D721Med (cell line): Measurements from ENCODE around the gene RNU7-1.

ENCODE experiments used
- DNase-seq: peaks from one replicate; pipeline ENCODE4 v3.0.0; 2011; ENCODE audit warnings: low spot score; ENCODE audit not compliant: insufficient read length
- FAIRE-seq: peaks from 2 replicates; lab custom pipeline; 2011; peaks lifted over from hg19 to GRCh38; lab: Jason Lieb, UNC
- CTCF ChIP-seq: IDR thresholded peaks from 2 replicates; pipeline ENCODE4 v1.5.1; 2012; ENCODE audit warnings: mild to moderate bottlenecking, control low read depth; ENCODE audit not compliant: insufficient read depth; ENCODE audit errors: missing control alignments

The RNU7-1 gene

DNA sequence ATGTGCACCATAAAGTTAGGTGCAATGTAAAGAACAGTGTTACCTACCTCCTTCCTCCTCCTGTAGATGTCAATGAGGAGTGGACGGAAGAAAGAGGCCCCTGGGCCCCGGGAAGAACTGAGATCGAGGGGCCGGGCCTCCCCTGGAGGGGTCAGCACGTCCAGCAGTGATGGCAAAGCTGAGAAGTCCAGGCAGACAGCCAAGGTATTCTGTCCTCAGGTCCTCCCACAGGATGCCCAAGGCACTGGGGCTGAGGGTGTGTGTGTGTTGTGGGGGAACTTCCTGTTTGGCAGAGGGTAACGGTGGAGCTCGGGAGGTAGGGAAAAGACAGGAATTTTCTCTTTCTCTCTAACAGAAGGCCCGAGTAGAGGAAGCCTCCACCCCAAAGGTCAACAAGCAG, 9.5 kb upstream of the RNU7-1 start:
- DNase-seq: no peak
- TF ChIP-seq CTCF: no peak
- FAIRE-seq: no peak

DNA sequence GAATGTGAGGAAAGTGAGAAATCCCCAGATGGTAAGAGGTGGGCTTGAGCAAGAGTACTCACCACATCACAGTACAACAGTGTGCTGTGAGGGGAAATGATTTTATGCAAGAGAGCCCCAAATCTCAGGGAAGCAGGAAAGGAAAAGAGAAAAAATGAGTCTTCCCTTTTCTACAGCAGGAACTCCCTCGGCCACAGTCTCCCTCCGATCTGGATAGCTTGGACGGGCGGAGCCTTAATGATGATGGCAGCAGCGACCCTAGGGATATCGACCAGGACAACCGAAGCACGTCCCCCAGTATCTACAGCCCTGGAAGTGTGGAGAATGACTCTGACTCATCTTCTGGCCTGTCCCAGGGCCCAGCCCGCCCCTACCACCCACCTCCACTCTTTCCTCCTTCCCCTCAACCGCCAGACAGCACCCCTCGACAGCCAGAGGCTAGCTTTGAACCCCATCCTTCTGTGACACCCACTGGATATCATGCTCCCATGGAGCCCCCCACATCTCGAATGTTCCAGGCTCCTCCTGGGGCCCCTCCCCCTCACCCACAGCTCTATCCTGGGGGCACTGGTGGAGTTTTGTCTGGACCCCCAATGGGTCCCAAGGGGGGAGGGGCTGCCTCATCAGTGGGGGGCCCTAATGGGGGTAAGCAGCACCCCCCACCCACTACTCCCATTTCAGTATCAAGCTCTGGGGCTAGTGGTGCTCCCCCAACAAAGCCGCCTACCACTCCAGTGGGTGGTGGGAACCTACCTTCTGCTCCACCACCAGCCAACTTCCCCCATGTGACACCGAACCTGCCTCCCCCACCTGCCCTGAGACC, 8.0 kb upstream of the RNU7-1 start:
- DNase-seq (no peak), FAIRE-seq (no peak)
- TF ChIP-seq CTCF: no peak

- DNase-seq (no peak), FAIRE-seq (no peak)
- TF ChIP-seq CTCF: no peak
Observed at GRCh38 chr12:6936194-6936635, 7.4 kb upstream of the RNU7-1 start.

DNA sequence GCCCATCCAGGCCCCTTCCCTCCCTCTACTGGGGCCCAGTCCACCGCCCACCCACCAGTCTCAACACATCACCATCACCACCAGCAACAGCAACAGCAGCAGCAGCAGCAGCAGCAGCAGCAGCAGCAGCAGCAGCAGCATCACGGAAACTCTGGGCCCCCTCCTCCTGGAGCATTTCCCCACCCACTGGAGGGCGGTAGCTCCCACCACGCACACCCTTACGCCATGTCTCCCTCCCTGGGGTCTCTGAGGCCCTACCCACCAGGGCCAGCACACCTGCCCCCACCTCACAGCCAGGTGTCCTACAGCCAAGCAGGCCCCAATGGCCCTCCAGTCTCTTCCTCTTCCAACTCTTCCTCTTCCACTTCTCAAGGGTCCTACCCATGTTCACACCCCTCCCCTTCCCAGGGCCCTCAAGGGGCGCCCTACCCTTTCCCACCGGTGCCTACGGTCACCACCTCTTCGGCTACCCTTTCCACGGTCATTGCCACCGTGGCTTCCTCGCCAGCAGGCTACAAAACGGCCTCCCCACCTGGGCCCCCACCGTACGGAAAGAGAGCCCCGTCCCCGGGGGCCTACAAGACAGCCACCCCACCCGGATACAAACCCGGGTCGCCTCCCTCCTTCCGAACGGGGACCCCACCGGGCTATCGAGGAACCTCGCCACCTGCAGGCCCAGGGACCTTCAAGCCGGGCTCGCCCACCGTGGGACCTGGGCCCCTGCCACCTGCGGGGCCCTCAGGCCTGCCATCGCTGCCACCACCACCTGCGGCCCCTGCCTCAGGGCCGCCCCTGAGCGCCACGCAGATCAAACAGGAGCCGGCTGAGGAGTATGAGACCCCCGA, 6.8 kb upstream of the RNU7-1 start:
- FAIRE-seq (no peak), DNase-seq (no peak)
- no peak for TF ChIP-seq CTCF

DNA sequence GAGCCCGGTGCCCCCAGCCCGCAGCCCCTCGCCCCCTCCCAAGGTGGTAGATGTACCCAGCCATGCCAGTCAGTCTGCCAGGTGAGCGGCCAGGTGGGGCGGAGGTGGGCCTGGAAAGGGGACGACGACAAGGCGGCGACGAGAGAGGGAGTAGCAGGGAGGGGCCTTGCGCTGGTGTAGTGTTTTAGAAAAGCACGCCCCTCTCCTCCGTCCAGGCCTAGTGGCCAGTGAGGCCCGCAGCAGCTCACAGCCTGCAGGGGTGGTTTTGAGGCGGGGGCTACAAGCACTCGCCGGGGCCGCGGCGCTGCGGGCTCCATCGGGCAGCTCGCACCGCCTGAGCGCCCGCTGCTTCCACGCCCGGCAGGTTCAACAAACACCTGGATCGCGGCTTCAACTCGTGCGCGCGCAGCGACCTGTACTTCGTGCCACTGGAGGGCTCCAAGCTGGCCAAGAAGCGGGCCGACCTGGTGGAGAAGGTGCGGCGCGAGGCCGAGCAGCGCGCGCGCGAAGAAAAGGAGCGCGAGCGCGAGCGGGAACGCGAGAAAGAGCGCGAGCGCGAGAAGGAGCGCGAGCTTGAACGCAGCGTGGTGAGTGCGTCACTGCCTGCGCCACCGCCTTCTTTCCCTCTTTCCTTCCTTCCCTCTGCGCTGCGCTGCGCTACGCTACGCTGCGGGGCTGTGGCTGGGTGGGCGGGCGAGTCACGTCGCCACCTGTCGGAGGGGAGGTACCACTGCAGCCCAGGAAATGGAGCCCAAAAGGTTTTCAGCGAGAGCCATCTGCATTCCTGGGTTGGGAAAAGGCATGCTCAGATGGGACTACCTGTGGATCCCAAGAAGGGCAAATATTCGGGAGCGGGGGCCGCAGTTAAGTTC, 5.9 kb upstream of the RNU7-1 start:
- peak; percentile 89 for TF ChIP-seq CTCF
- peak; percentile 73 for DNase-seq
- FAIRE-seq: peak; percentile 6

GRCh38 chr12:6938353-6939190, 5.0 kb upstream of the RNU7-1 start:
- no peak for DNase-seq
- no peak for FAIRE-seq
- no peak for TF ChIP-seq CTCF
